B cell (primary cell): ENCODE results near the gene VCL. TPM values are rescaled to one million over a fixed set of nuclear protein-coding genes. Genes with fewer than 3 reads are reported as not detected.

ENCODE experiments used
- ATAC-seq: fragments of 200-7000 bp; cut with Tn5 transposase; one replicate; pipeline ENCODE4 v1.10.0; 2021; ENCODE audit warnings: low read depth, mild to moderate bottlenecking, moderate number of reproducible peaks, moderate library complexity
- CTCF ChIA-PET: fragments of 350-600 bp; sonication (Branson Sonifier 250); formaldehyde crosslinking; loops from one replicate; lab custom pipeline; 2021; ENCODE audit warnings: antibody characterized with exemption, inconsistent platforms; lab: Charles Lee
- POLR2A ChIA-PET: fragments of 350-600 bp; sonication (Branson Sonifier 250); formaldehyde crosslinking; loops from one replicate; lab custom pipeline; 2021; ENCODE audit warnings: antibody characterized with exemption; lab: Charles Lee
- DNase-seq: peaks from one replicate; pipeline ENCODE4 v3.0.0; 2013
- H2AFZ ChIP-seq: 2 replicates; pipeline ENCODE4 v1.6.1; 2012; ENCODE audit warnings: mild to moderate bottlenecking, low read depth, low read length; ENCODE audit not compliant: insufficient read depth, poor library complexity, severe bottlenecking
- H3K27ac ChIP-seq, 2 donors: 1 replicate in 1 of 2; 2 replicates in 1 of 2; pipeline ENCODE4 v1.5.1; 2012 to 2013; ENCODE audit warnings: low read length in 2 of 2, mild to moderate bottlenecking in 2 of 2, moderate library complexity in 1 of 2
- H3K27me3 ChIP-seq, 4 experiments: fragments of 200-600 bp in 1 of 4; sonication (generic) in 1 of 4; replicated peaks in 1 of 4; 1 replicate in 2 of 4; 2 replicates in 2 of 4; pipeline versions ENCODE4 v1.6.1 to v1.7.0; 2013 to 2016; ENCODE audit warnings: low read length in 3 of 4, mild to moderate bottlenecking in 2 of 4, mixed read lengths in 1 of 4, moderate library complexity in 1 of 4; ENCODE audit not compliant: insufficient read depth in 4 of 4, control insufficient read depth in 3 of 4; ENCODE audit errors: control extremely low read depth in 1 of 4
- H3K36me3 ChIP-seq, 2 experiments: replicated peaks in 1 of 2; 1 replicate in 1 of 2; 2 replicates in 1 of 2; pipeline versions ENCODE4 v1.6.1 to v1.7.1; 2013; ENCODE audit warnings: low read length in 1 of 2; ENCODE audit not compliant: insufficient read depth in 2 of 2, control insufficient read depth in 1 of 2; ENCODE audit errors: control extremely low read depth in 1 of 2, extremely low read depth in 1 of 2
- H3K4me1 ChIP-seq, 2 donors: fragments of 200-600 bp in 1 of 2; sonication (generic) in 1 of 2; 1 replicate in 1 of 2; 2 replicates in 1 of 2; pipeline versions ENCODE4 v1.5.1 to v1.6.1; 2013 to 2017; ENCODE audit warnings: low read length in 2 of 2; ENCODE audit not compliant: control insufficient read depth in 2 of 2, insufficient read depth in 2 of 2
- H3K4me2 ChIP-seq: replicated peaks from 2 replicates; pipeline ENCODE3; 2012; ENCODE audit warnings: mild to moderate bottlenecking, low read depth, low read length; ENCODE audit not compliant: poor library complexity, severe bottlenecking
- H3K4me3 ChIP-seq, 5 experiments: fragments of 200-600 bp in 1 of 5; sonication (generic) in 1 of 5; 1 replicate in 3 of 5; 2 replicates in 2 of 5; pipeline versions ENCODE4 v1.5.1 to v1.7.0; 2011 to 2016; ENCODE audit warnings: low read length in 4 of 5, mild to moderate bottlenecking in 4 of 5, low read depth in 2 of 5, control low read depth in 1 of 5, moderate library complexity in 1 of 5; ENCODE audit not compliant: insufficient read depth in 1 of 5; ENCODE audit errors: control extremely low read depth in 1 of 5, extremely low read depth in 1 of 5
- H3K79me2 ChIP-seq: fragments of 200-600 bp; sonication (generic); one replicate; pipeline ENCODE4 v1.6.0; 2016; ENCODE audit warnings: low read length; ENCODE audit not compliant: control insufficient read depth, insufficient read depth
- H3K9ac ChIP-seq: fragments of 200-600 bp; sonication (generic); 2 replicates; pipeline ENCODE4 v1.6.1; 2017; ENCODE audit warnings: mild to moderate bottlenecking, low read length, moderate library complexity
- H3K9me3 ChIP-seq, 3 donors: one replicate each; pipeline versions ENCODE4 v1.6.1 to v1.7.1; 2013; ENCODE audit warnings: low read length in 2 of 3; ENCODE audit not compliant: control insufficient read depth in 2 of 3, insufficient read depth in 1 of 3; ENCODE audit errors: control extremely low read depth in 1 of 3
- H4K20me1 ChIP-seq: 2 replicates; pipeline ENCODE4 v1.6.0; 2012; ENCODE audit warnings: mild to moderate bottlenecking, low read length; ENCODE audit not compliant: insufficient read depth, control insufficient read depth, poor library complexity, severe bottlenecking
- H3K27ac Mint-ChIP-seq: one replicate; pipeline ENCODE4 v1.8.0; 2021; ENCODE audit warnings: mixed read lengths
- H3K27me3 Mint-ChIP-seq: one replicate; pipeline ENCODE4 v1.8.0; 2021; ENCODE audit warnings: mixed read lengths
- H3K4me1 Mint-ChIP-seq: one replicate; pipeline ENCODE4 v1.8.0; 2021; ENCODE audit warnings: mixed read lengths
- H3K4me3 Mint-ChIP-seq: one replicate; pipeline ENCODE4 v1.8.0; 2021; ENCODE audit warnings: mixed read lengths
- H3K9me3 Mint-ChIP-seq: one replicate; pipeline ENCODE4 v1.8.0; 2022; ENCODE audit warnings: mixed read lengths; ENCODE audit not compliant: insufficient read depth
- CTCF ChIP-seq: fragments of 200-600 bp; IDR thresholded peaks from one replicate; pipeline ENCODE4 v1.8.0; 2022; ENCODE audit warnings: antibody characterized with exemption, mild to moderate bottlenecking
- EZH2 ChIP-seq: IDR thresholded peaks from 2 replicates; pipeline ENCODE4 v1.6.1; 2012; ENCODE audit warnings: borderline replicate concordance, low read depth, mild to moderate bottlenecking, moderate library complexity, low read length; ENCODE audit not compliant: insufficient read depth, poor library complexity, severe bottlenecking
- WGBS: methylation state at CpG from one replicate; pipeline ENCODE4 v1.1.5; 2013; ENCODE audit warnings: missing lambda C conversion rate; ENCODE audit not compliant: insufficient coverage; 5-methylcytosine and 5-hydroxymethylcytosine counted together
- intact Hi-C: fragments of 100-400 bp; cut with micrococcal nuclease; formaldehyde crosslinking; loops from one replicate; pipeline ENCODE4 v1.10.0; 2022
- polyA plus RNA-seq: library from polyadenylated mRNA; depleted of rRNA; stranded (reverse); fragments of >200 nt; gene quantifications from 2 replicates; pipeline ENCODE4 v1.2.3, GENCODE V29; 2012
- total RNA-seq, 2 donors: library from RNA; stranded (reverse); fragments of 120-200 nt in 1 of 2; gene quantifications; 1 replicate in 1 of 2; 2 replicates in 1 of 2; pipeline versions ENCODE4 v1.2.3 to v1.2.4, GENCODE V29; 2013 to 2022

Gene VCL
- total and polyA plus RNA-seq, 2 donors (not counting 1 experiment from before 2014, with no cell fraction given), result 13.1 to 29.8 TPM

- Histone ChIP-seq H3K36me3 (peaks cover 10 to 80% of the 10 kb centered on the region in 2 experiments), H3K9me3 (no peaks in the 10 kb centered on the region), H3K4me3 (no peak overlapping the region), H3K27ac (peak overlapping the region in 1 of 2 donors; percentile 19), H4K20me1 (no peaks in the 10 kb centered on the region), H3K9ac (no peak overlapping the region), H3K27me3 (no peaks in the 10 kb centered on the region), H3K4me2 (no peak overlapping the region), H3K79me2 (no peaks in the 10 kb centered on the region), H2AFZ (no peak overlapping the region), H3K4me1 (no peaks in the 10 kb centered on the region)
- WGBS, result no CpG with 5 or more reads among the region's 1 CpG
- intact Hi-C loops, result no loop called here
- TF ChIP-seq CTCF (no peak), EZH2 (no peak)
- Mint-ChIP-seq H3K9me3 (no peaks in the 10 kb centered on the region), H3K27ac (no peak overlapping the region), H3K4me1 (no peaks in the 10 kb centered on the region), H3K27me3 (no peaks in the 10 kb centered on the region), H3K4me3 (no peak overlapping the region)
- ChIA-PET CTCF (interaction anchor here (0.9 to 2.2 kb wide), 5 partner anchors 22 to 977 kb away, joined by 4 to 10 read pairs (median 5); no protein-coding TSS in a partner anchor), POLR2A (interaction anchor here (0.6 to 0.7 kb wide), 2 partner anchors 60 to 65 kb away, joined by 3 to 7 read pairs; no protein-coding TSS in a partner anchor)
- ATAC-seq (no peak), DNase-seq (no peak)
Measured at GRCh38 chr10:74123081-74123480, 125.2 kb downstream of the VCL start.

GRCh38 chr10:74133923-74134820 lies 136.3 kb downstream of the VCL start:
- Mint-ChIP-seq H3K27me3 (no peaks in the 10 kb centered on the region), H3K4me3 (no peak overlapping the region), H3K4me1 (no peaks in the 10 kb centered on the region), H3K27ac (no peak overlapping the region), H3K9me3 (no peaks in the 10 kb centered on the region)
- no peak overlapping the region for H3K4me2 ChIP-seq
- no peak overlapping the region for H3K27ac ChIP-seq
- CTCF ChIA-PET, result interaction anchor here (0.7 to 2.3 kb wide), 3 partner anchors 79 to 111 kb away, joined by 3 to 5 read pairs (median 4); no protein-coding TSS in a partner anchor
- intact Hi-C loops, result no loop called here
- no peak overlapping the region for H3K9ac ChIP-seq
- no peaks in the 10 kb centered on the region for H3K4me1 ChIP-seq
- peaks cover 4% of the 10 kb centered on the region for H4K20me1 ChIP-seq
- no peak overlapping the region for H3K4me3 ChIP-seq
- no peak for ATAC-seq
- H2AFZ ChIP-seq, result no peak overlapping the region
- H3K79me2 ChIP-seq, result peaks cover 25% of the 10 kb centered on the region
- TF ChIP-seq CTCF (no peak), EZH2 (no peak)
- peaks cover 7 to 74% of the 10 kb centered on the region in 2 experiments for H3K36me3 ChIP-seq
- WGBS, result 100% methylated on average over 4 of the region's 11 CpGs
- no peak for DNase-seq
- no peaks in the 10 kb centered on the region for H3K9me3 ChIP-seq
- H3K27me3 ChIP-seq, result no peaks in the 10 kb centered on the region
- POLR2A ChIA-PET, result no interaction called here
